ENCODE data around the gene RPS6KA5. TPM values are rescaled to one million over a fixed set of nuclear protein-coding genes. Genes with fewer than 3 reads are reported as not detected.

RPS6KA5 gene
- total RNA-seq, 1 donor from 2014 or later: 0.21 TPM

DNA sequence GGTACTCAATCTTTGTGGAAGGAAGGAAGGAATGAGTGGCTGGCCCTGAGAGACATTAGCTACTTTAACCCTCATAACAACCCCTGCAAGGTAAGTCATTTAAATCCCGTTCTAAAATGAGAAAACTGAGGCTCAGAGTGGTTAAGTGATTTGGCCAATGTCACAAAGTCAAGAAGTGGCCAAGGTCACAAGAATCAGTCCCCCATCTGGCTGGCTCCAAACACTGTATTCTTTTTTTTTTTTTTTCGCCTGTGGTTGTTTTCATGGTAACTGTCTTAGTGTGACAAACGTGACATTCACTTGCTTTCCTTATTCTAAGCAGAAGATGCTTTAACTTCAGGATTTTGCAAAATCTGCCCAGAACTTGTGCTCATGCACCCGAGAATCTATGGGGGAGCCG, 247.0 kb downstream of the RPS6KA5 start:
- no peak for DNase-seq (ENCODE audit: low spot score in 2 of 2)
- TF ChIP-seq, protein P1, sequence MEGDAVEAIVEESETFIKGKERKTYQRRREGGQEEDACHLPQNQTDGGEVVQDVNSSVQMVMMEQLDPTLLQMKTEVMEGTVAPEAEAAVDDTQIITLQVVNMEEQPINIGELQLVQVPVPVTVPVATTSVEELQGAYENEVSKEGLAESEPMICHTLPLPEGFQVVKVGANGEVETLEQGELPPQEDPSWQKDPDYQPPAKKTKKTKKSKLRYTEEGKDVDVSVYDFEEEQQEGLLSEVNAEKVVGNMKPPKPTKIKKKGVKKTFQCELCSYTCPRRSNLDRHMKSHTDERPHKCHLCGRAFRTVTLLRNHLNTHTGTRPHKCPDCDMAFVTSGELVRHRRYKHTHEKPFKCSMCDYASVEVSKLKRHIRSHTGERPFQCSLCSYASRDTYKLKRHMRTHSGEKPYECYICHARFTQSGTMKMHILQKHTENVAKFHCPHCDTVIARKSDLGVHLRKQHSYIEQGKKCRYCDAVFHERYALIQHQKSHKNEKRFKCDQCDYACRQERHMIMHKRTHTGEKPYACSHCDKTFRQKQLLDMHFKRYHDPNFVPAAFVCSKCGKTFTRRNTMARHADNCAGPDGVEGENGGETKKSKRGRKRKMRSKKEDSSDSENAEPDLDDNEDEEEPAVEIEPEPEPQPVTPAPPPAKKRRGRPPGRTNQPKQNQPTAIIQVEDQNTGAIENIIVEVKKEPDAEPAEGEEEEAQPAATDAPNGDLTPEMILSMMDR (IDR thresholded peaks at IDR 0.05): no peak
- Histone ChIP-seq H3K4me3 (no peak overlapping the region), H3K9me3 (no peaks in the 10 kb centered on the region), H3K36me3 (no peaks in the 10 kb centered on the region), H3K27me3 (no peaks in the 10 kb centered on the region), H3K27ac (no peak overlapping the region), H3K4me1 (peaks cover 0 to 8% of the 10 kb centered on the region in 2 donors)
- intact Hi-C loops (cut with DNase I): no loop called here

DNA sequence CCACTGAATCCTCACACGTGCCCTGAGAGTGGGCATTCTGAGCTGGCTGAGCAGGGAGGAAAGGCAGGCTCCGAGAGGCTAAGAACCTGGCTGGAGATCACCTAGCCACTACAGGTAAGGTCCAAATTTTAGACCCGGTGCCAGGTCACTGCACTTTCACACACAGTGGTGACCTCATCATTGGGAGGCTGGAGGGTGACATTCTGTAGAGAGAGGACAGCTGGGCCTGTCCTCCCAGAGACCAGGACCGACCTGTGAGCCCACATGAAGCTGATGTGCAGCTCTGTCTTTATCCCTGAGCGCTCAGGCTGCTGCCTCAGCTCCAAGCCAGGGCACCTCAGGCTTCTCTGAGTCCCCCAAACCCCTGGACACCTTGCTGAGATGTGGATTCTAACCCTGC, 248.3 kb downstream of the RPS6KA5 start:
- intact Hi-C loops (cut with DNase I): no loop called here

DNA sequence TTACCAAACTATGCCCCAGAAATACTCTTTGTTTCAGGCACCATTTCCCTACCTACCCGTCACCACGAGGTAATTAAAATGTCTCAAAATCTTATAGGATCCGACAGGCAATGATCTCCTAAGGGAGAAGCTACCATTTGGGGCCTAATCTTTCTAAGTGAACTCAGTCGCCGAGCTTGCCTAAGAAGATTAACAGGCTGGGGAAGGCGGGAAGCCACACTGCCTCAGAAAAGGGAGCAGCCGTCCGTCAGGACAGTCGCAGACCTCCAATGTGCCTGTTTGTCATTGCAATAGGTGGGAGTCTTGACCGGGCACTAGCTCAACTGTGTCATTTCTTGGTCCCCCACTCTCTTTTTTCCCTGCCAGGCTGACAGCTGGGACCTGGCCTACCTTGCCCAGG, 248.8 kb downstream of the RPS6KA5 start:
- DNase-seq (ENCODE audit: low spot score in 2 of 2): no peak
- Histone ChIP-seq H3K4me3 (no peak overlapping the region), H3K9me3 (no peaks in the 10 kb centered on the region), H3K27ac (no peak overlapping the region), H3K4me1 (peaks cover 0 to 8% of the 10 kb centered on the region in 2 donors), H3K36me3 (no peaks in the 10 kb centered on the region), H3K27me3 (no peaks in the 10 kb centered on the region)
- TF ChIP-seq, protein P1 (IDR thresholded peaks at IDR 0.05): no peak
- intact Hi-C loops (cut with DNase I): no loop called here

More for the DNA sequence above, 248.3 kb downstream of the RPS6KA5 start:
- Histone ChIP-seq H3K27ac (no peak overlapping the region), H3K27me3 (no peaks in the 10 kb centered on the region), H3K4me3 (no peak overlapping the region), H3K9me3 (no peaks in the 10 kb centered on the region), H3K36me3 (no peaks in the 10 kb centered on the region), H3K4me1 (peaks cover 0 to 8% of the 10 kb centered on the region in 2 donors)
- DNase-seq (ENCODE audit: low spot score in 2 of 2): no peak
- TF ChIP-seq, protein P1 (IDR thresholded peaks at IDR 0.05): no peak

DNA sequence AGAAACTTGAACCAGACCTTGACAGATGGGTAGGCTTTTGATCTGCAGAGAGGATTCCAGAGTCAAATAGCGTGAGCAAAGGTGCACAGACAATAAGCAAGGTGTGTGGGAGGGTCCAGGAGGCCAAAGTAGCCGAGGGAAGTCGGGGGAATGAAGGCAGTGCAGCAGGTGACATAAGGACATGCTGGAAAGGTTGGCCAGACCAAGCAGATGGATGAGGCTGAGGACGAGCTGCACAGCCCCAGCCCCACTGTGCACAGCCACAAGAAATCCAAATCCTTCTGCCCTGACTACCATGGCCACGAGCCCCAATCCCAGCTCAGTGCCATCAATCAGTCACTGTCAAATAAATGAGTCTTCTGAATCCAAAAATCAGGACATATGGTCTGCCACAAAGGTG, 249.6 kb downstream of the RPS6KA5 start:
- Histone ChIP-seq H3K27me3 (no peaks in the 10 kb centered on the region), H3K4me3 (no peak overlapping the region), H3K27ac (no peak overlapping the region), H3K9me3 (no peaks in the 10 kb centered on the region), H3K36me3 (no peaks in the 10 kb centered on the region), H3K4me1 (peaks cover 0 to 8% of the 10 kb centered on the region in 2 donors)
- TF ChIP-seq, protein P1 (IDR thresholded peaks at IDR 0.05): no peak
- intact Hi-C loops (cut with DNase I): no loop called here
- no peak for DNase-seq (ENCODE audit: low spot score in 2 of 2)

DNA sequence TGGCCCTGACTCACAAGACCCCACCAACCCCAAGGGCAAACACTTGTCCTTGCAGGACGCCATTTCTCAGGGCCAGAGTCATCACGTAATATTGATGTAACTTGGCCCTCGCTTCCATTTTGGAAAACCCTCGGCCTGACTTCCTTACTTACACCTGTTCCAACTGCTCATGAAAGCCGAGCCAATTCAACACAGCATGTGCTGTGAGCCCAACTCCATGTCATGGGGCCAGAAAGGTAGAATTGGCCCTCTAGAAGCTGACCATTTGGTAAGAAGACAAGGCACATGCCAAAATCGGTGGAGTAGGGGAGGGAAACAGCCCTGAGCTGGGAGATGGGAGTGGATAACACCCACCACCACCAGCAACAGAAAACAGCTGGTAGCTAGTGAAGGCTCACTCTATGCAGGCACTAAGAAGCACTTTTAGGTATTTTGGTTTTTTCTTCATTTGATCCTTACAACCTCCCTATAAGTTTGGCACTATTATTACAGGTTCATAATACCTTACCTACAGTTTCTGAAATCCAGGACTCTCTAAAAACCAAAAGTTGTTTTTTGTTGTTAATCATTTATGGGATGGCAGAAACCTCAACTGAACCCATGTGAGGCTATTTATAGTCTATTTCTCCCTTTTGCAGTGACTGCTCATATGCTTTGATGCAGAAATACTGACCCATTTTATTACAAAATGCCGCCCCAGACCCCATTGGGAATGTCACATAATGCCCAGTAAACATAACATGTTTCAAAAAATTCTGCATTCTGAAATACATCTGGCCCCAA, 250.7 kb downstream of the RPS6KA5 start:
- Histone ChIP-seq H3K27me3 (no peaks in the 10 kb centered on the region), H3K4me3 (no peak overlapping the region), H3K4me1 (peaks cover 0 to 8% of the 10 kb centered on the region in 2 donors), H3K36me3 (no peaks in the 10 kb centered on the region), H3K27ac (no peak overlapping the region), H3K9me3 (no peaks in the 10 kb centered on the region)
- intact Hi-C loops (cut with DNase I): no loop called here
- no peak for DNase-seq (ENCODE audit: low spot score in 2 of 2)
- TF ChIP-seq, protein P1 (IDR thresholded peaks at IDR 0.05): no peak

All from ascending aorta (tissue), 2 donors.